ENCODE measurements around the gene DGKI.

Gene DGKI

DNA sequence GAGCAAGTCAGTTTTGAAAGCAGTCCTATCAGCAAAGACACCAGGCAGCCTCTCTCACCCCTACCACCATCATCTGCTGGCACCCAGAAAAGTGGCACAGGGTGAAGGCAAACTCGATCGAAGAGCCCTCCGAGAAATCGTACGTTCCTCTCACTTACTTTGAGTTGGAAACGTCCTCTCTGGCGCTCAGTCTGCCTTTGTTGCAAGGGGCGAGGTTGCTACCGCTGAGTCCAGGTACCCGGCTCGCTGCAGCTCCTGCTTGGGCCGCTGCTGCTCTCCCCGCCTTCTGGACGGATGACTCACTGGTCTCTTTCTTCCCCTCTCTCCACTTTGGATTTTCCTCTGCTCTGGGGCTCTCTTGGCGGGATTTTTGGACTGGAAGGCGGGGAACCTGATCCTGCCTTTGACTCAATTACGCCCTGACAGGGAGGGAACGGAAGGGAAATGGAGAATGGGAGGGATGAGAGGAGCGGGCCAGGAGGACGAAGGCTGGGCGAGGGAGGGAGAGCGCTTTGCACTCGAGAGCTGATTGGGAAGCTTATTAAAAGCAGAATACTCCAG is 503.4 kb downstream of the DGKI start, which contains the start of gene PTN:
TSS of gene PTN (minus strand) at position 453 of the 561 bp plus-strand sequence. CDS start 88,760 bp downstream, outside the sequence.
- DNase-seq (ENCODE audit: low read depth) = peak; percentile 13

DNA sequence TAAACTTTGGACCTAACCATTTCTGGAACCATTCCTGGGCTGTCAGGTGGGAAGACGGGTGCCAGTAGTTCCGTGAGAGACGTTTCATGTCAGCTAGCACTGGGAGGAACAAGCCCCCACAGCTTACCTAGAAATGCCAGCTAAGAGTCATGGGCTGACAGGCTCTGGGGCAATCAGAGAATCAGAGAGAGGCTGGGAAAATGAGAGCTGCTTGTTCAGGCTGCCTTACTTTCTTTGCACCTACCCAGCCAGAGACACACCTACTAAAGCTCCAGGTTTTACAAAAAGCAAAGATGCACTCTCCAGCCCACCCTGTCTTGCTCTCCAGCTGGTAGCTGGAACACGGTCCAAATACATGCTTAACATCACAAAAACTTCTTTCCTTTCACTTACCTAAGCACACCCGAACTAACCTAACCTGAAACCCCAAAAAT is 503.9 kb downstream of the DGKI start:
- no peak for DNase-seq (ENCODE audit: low read depth)

DNA sequence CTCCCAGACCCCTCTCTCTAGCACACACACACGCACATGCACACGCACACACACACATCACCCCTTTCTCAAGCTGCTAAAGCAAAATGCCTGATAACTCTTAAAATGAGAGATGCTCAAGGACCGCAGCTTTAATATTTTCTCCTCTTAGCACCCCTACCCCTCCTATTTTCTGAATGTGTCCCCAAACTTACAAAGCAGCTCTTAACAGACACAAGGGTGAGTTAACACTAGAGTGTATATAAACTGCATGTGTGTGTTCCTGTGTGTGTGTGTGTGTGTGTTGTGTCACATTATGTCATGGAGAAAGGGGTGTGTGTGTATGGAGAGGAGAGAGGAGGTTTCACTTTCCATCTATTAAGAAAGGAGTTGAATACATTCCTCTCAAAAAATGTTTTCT is 504.5 kb downstream of the DGKI start:
- DNase-seq (ENCODE audit: low read depth) = no peak

DNA sequence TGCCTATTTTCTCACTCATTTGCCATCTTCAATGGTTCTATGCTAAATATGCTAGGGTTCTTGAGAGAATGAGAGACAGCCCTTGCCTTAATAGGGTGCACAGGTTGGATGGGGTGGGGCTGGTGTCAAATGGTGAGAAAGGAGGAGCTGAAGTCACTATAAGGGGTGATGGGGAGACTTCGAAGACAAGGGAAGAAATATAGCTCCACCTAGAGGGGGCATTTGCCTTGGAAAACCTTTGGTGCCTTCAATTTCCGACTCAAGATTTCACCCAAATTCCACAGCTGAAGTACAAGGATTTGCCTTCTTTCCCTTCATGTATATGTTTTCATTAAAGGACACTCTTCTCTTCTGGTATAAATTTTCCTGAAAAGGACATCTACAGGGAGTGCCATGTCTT is 508.9 kb downstream of the DGKI start:
- DNase-seq (ENCODE audit: low read depth) = no peak

DNA sequence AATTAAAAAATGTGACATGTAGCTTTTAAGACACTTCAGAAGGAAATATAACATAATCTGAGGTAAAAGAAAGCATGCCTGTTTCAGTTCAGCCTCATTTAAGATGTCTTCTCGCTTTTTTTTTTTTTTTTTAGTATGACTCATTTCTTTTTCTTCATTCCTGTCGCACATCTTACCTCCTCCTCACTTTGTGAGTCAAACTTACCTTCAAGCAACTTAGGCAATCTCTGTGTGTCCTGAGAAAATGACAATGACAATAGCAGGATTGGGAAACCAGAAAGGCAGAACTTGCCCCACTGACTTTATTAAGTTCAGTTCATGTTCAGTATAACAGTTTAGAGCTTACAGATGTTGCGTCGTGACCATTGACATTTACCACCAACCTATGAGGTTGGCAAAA is 511.0 kb downstream of the DGKI start:
- DNase-seq (ENCODE audit: low read depth) = no peak

DNA sequence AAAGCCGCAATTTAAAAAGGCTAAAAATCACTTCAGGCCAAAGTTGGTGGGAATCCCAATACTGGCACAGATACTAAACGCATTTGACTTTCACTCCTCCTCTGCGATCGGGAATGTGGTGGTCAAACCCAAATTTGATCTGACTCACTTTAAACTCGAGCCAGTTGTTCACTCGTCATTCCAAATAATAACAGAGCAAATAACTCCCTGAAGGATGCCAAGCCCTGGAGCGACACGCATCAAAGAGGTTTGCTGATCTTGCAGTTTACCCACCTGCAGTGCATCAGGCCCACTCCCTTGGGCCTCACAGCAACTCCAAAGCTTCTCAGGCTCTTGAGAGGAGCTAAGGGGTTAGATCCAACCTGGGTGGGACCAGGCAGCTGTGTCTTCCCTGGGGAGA is 515.4 kb downstream of the DGKI start:
- DNase-seq (ENCODE audit: low read depth) = no peak
